A549 (cell line): ENCODE data around the gene ABI3. TPM values are rescaled to one million over a fixed set of nuclear protein-coding genes. Genes with fewer than 3 reads are reported as not detected.

Experiments
- ATAC-seq, 2 experiments: fragments of 200-7000 bp in 1 of 2; fragments of >200 bp in 1 of 2; cut with Nextera tagmentation in 1 of 2; cut with Tn5 transposase in 1 of 2; 3 replicates each; pipeline versions ENCODE4 v1.8.0 to v1.9.1; 2018 to 2020; ENCODE audit warnings: mild to moderate bottlenecking in 1 of 2, moderate library complexity in 1 of 2
- CTCF ChIA-PET: fragments of 300-600 bp; sonication (Branson Sonifier 250); formaldehyde crosslinking; extraction: SDS; loops from one replicate; lab custom pipeline; 2021; ENCODE audit warnings: antibody characterized with exemption, inconsistent platforms; lab: Yijun Ruan, JAX
- POLR2A ChIA-PET: fragments of 350-600 bp; formaldehyde crosslinking; extraction: SDS; loops from one replicate; lab custom pipeline; 2021; ENCODE audit warnings: antibody characterized with exemption, inconsistent platforms; lab: Yijun Ruan, JAX
- DNase-seq, 2 experiments: peaks; one replicate each; pipeline versions ENCODE4 v3.0.0 to v3.0.0-alpha.2; 2011 to 2016; ENCODE audit warnings: low read depth in 1 of 2, low spot score in 1 of 2
- FAIRE-seq: peaks from 2 replicates; lab custom pipeline; 2011; peaks lifted over from hg19 to GRCh38; lab: Jason Lieb, UNC
- H3K27ac ChIP-seq, 2 experiments: fragments of >200 bp; sonication (Bioruptor Twin); formaldehyde crosslinking; 3 replicates each; pipeline ENCODE4 v1.5.1; 2016 to 2017
- H3K4me1 ChIP-seq: fragments of >200 bp; sonication (Bioruptor Twin); formaldehyde crosslinking; 3 replicates; pipeline ENCODE4 v1.6.1; 2016
- H3K4me2 ChIP-seq: fragments of >200 bp; sonication (Bioruptor Twin); formaldehyde crosslinking; 3 replicates; pipeline ENCODE4 v1.6.1; 2016
- H3K4me3 ChIP-seq: fragments of >200 bp; sonication (Bioruptor Twin); formaldehyde crosslinking; 3 replicates; pipeline ENCODE4 v1.5.1; 2016
- H3K9me3 ChIP-seq: fragments of >200 bp; sonication (Bioruptor Twin); formaldehyde crosslinking; 3 replicates; pipeline ENCODE4 v1.6.1; 2016
- BHLHE40 ChIP-seq: IDR thresholded peaks from 2 replicates; pipeline ENCODE4 v1.6.1; 2012; ENCODE audit warnings: low read depth, low read length, inconsistent platforms
- CBX2 ChIP-seq: fragments of 200-600 bp; sonication (generic); IDR thresholded peaks from 2 replicates; pipeline ENCODE4 v1.6.1; 2016; ENCODE audit warnings: low read depth, mild to moderate bottlenecking, borderline replicate concordance
- CEBPB ChIP-seq, 2 experiments: fragments of >200 bp in 1 of 2; sonication (Bioruptor Twin) in 1 of 2; formaldehyde crosslinking in 1 of 2; IDR thresholded peaks; 2 replicates each; pipeline ENCODE4 v1.6.1; 2012 to 2016
- CHD2 ChIP-seq: fragments of 150-350 bp; IDR thresholded peaks from 2 replicates; pipeline ENCODE4 v1.6.1; 2014; ENCODE audit warnings: low read length; ENCODE audit not compliant: partially characterized antibody
- CHD4 ChIP-seq: fragments of 200-600 bp; sonication (generic); IDR thresholded peaks from 2 replicates; pipeline ENCODE4 v1.6.1; 2016; ENCODE audit warnings: antibody characterized with exemption, mild to moderate bottlenecking, borderline replicate concordance
- EHF ChIP-seq: fragments of 250-450 bp; sonication (Bioruptor Pico); IDR thresholded peaks from 2 replicates; pipeline ENCODE4 v1.5.0; 2020; ENCODE audit warnings: mild to moderate bottlenecking
- EHMT2 ChIP-seq: fragments of 200-600 bp; sonication (generic); IDR thresholded peaks from 2 replicates; pipeline ENCODE4 v1.6.1; 2016; ENCODE audit warnings: antibody characterized with exemption, low read depth, mild to moderate bottlenecking, moderate library complexity
- ESRRA ChIP-seq: fragments of 150-350 bp; IDR thresholded peaks from 2 replicates; pipeline ENCODE4 v1.6.1; 2014; ENCODE audit warnings: mild to moderate bottlenecking, low read length, borderline replicate concordance
- FOXS1 ChIP-seq: fragments of 250-450 bp; sonication (Bioruptor Pico); IDR thresholded peaks from 2 replicates; pipeline ENCODE4 v1.5.0; 2020; ENCODE audit warnings: mild to moderate bottlenecking, moderate library complexity
- GATA3 ChIP-seq: IDR thresholded peaks from 2 replicates; pipeline ENCODE4 v1.6.1; 2012; ENCODE audit warnings: borderline replicate concordance
- HDAC2 ChIP-seq: fragments of 200-600 bp; sonication (generic); IDR thresholded peaks from 2 replicates; pipeline ENCODE4 v1.6.1; 2016
- JUN ChIP-seq, 2 experiments: fragments of >200 bp; sonication (Bioruptor Twin); formaldehyde crosslinking; IDR thresholded peaks; 2 replicates in 1 of 2; 3 replicates in 1 of 2; pipeline ENCODE4 v1.6.1; 2016 to 2017
- JUNB ChIP-seq: fragments of >200 bp; sonication (Bioruptor Twin); formaldehyde crosslinking; IDR thresholded peaks from 2 replicates; pipeline ENCODE4 v1.6.1; 2016
- KDM1A ChIP-seq: fragments of 200-600 bp; sonication (generic); IDR thresholded peaks from 2 replicates; pipeline ENCODE4 v1.6.1; 2016; ENCODE audit warnings: low read depth, mild to moderate bottlenecking
- NPAS2 ChIP-seq: fragments of 250-450 bp; sonication (Bioruptor Pico); IDR thresholded peaks from 2 replicates; pipeline ENCODE4 v1.8.0; 2022; ENCODE audit warnings: mild to moderate bottlenecking, moderate library complexity, borderline replicate concordance
- RAD21 ChIP-seq, 2 experiments: fragments of >200 bp in 1 of 2; sonication (Bioruptor Twin) in 1 of 2; formaldehyde crosslinking in 1 of 2; IDR thresholded peaks in 1 of 2; conservative IDR thresholded peaks in 1 of 2; 2 replicates in 1 of 2; 3 replicates in 1 of 2; pipeline ENCODE4 v1.6.1; 2012 to 2018; ENCODE audit warnings: inconsistent platforms in 1 of 2
- RNF2 ChIP-seq: fragments of 200-600 bp; sonication (generic); IDR thresholded peaks from 2 replicates; pipeline ENCODE4 v1.6.1; 2016; ENCODE audit warnings: low read depth, mild to moderate bottlenecking, antibody characterized with exemption, moderate library complexity, borderline replicate concordance
- SMC3 ChIP-seq: fragments of >200 bp; sonication (Bioruptor Twin); formaldehyde crosslinking; IDR thresholded peaks from 3 replicates; pipeline ENCODE4 v1.6.1; 2018; ENCODE audit warnings: inconsistent platforms
- SREBF2 ChIP-seq: fragments of 450-650 bp; IDR thresholded peaks from 2 replicates; pipeline ENCODE4 v1.6.1; 2014; ENCODE audit warnings: mild to moderate bottlenecking, moderate library complexity
- TP53 ChIP-seq: fragments of 250-450 bp; sonication (Bioruptor Pico); IDR thresholded peaks from 2 replicates; pipeline ENCODE4 v1.5.0; 2021; ENCODE audit warnings: mild to moderate bottlenecking, moderate library complexity
- ZNF302 ChIP-seq: fragments of 250-450 bp; sonication (Bioruptor Pico); IDR thresholded peaks from 2 replicates; pipeline ENCODE4 v1.9.0; 2021; ENCODE audit warnings: inconsistent platforms, mild to moderate bottlenecking, moderate library complexity
- WGBS: methylation state at CpG from one replicate; pipeline ENCODE4 v1.1.6; 2017; ENCODE audit errors: missing lambda C conversion rate; 5-methylcytosine and 5-hydroxymethylcytosine counted together
- polyA plus RNA-seq, 4 experiments: library from polyadenylated mRNA; depleted of rRNA in 3 of 4; stranded (reverse); fragments of >200 nt; fragmentation: RNase III in 1 of 4; extraction: RNeasy Plus Mini Kit Qiagen cat#74134 plus additional on column Dnase treatment in 1 of 4; gene quantifications; 2 replicates in 3 of 4; 3 replicates in 1 of 4; pipeline ENCODE4 v1.2.3, GENCODE V29; 2011 to 2017
- TF ChIP-seq, protein P1 (sequence below): fragments of >200 bp; sonication (Bioruptor Twin); formaldehyde crosslinking; IDR thresholded peaks from 3 replicates; pipeline ENCODE4 v1.5.1; 2016
- TF ChIP-seq, protein P2 (sequence below): fragments of 250-450 bp; sonication (Bioruptor Pico); IDR thresholded peaks from 2 replicates; pipeline ENCODE4 v1.5.0; 2020; ENCODE audit warnings: low read depth, mild to moderate bottlenecking, moderate library complexity
- TF ChIP-seq, protein P3 (sequence below): fragments of 250-450 bp; sonication (Bioruptor Pico); IDR thresholded peaks from 2 replicates; pipeline ENCODE4 v1.5.0; 2021; ENCODE audit warnings: mild to moderate bottlenecking, moderate library complexity, borderline replicate concordance
- TF ChIP-seq, protein P4 (sequence below): IDR thresholded peaks from 2 replicates; pipeline ENCODE4 v1.6.1; 2012

The ABI3 gene
- polyA plus RNA-seq, 2 of the 4 experiments (the other 2 are of a cell fraction) = not detected

DNA sequence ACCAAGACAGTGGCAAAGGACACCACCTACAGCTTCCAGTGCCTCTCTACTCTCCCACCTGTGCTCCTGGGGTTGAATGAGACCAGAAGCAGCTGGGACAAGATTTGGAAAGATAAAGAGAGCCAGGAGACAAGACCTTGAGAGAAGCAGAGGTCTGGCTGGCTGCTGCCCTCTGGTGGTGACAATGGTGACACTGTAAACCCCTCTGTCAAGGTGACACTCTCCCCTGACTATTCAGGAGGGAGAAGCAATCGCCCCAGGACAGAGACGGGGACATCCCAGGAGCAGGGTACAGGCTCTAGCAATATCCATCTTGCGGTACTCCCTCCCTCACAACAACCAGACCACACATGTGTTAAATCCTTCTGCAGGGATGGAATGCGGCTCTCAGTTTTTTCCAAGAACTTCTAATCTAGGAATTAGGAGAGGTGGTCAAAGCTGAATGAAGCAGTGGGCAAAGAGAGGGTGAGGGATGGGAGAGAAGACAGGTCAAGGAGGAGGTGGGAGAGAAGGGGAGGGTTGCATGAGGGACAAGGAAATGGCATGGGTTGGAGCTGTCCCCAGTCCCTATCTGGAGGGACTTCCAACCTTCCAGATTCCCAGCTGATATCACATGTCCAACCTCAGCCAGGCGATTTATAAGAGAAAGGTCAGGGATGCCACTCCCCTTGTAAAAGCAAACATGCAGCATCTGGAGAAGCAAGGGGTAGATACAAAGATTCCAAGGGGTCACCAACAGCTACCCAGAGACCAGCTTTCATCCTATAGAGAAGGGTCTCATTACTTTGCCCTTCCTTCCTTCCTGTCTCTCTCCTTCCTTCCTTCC lies 17.1 kb downstream of the ABI3 start:
- CTCF ChIA-PET = interaction anchor here (0.6 to 12.3 kb wide), 92 partner anchors 9 to 1257 kb away, joined by 3 to 224 read pairs (median 4); partner anchors contain the start of genes ABI3, B4GALNT2, CDK5RAP3 and GNGT2
- 0 out of 6 replicates have a peak overlapping the region, but pooled peaks of 1 of the 2 experiments have one; percentile 9 for H3K27ac ChIP-seq
- no peak for FAIRE-seq
- peaks cover 19% of the 10 kb centered on the region for H3K4me1 ChIP-seq
- peak; percentile 62 to 75 for ATAC-seq
- H3K4me3 ChIP-seq = no peak overlapping the region
- 13% methylated on average over 5 of the region's 5 CpGs for WGBS
- peak; percentile 80 to 95 for DNase-seq
- H3K9me3 ChIP-seq = no peaks in the 10 kb centered on the region
- H3K4me2 ChIP-seq = peak overlapping the region; percentile 44; the same call in 2 of the 3 replicates
- TF ChIP-seq, protein P1, sequence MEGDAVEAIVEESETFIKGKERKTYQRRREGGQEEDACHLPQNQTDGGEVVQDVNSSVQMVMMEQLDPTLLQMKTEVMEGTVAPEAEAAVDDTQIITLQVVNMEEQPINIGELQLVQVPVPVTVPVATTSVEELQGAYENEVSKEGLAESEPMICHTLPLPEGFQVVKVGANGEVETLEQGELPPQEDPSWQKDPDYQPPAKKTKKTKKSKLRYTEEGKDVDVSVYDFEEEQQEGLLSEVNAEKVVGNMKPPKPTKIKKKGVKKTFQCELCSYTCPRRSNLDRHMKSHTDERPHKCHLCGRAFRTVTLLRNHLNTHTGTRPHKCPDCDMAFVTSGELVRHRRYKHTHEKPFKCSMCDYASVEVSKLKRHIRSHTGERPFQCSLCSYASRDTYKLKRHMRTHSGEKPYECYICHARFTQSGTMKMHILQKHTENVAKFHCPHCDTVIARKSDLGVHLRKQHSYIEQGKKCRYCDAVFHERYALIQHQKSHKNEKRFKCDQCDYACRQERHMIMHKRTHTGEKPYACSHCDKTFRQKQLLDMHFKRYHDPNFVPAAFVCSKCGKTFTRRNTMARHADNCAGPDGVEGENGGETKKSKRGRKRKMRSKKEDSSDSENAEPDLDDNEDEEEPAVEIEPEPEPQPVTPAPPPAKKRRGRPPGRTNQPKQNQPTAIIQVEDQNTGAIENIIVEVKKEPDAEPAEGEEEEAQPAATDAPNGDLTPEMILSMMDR = peak; percentile 97
- TF ChIP-seq HDAC2 (no peak), SMC3 (peak; percentile 91), JUNB (no peak), ZNF302 (CRISPR knock-in tag) (no peak), EHF (CRISPR knock-in tag) (no peak), RAD21 (conservative IDR thresholded peaks at IDR 0.05 in 1 of 2, IDR thresholded peaks at IDR 0.05 in 1 of 2) (peak; percentile 89), ESRRA (peak; percentile 86), GATA3 (0 out of 2 replicates have a peak, but pooled peaks have one; percentile 11)
- TF ChIP-seq, protein P2, sequence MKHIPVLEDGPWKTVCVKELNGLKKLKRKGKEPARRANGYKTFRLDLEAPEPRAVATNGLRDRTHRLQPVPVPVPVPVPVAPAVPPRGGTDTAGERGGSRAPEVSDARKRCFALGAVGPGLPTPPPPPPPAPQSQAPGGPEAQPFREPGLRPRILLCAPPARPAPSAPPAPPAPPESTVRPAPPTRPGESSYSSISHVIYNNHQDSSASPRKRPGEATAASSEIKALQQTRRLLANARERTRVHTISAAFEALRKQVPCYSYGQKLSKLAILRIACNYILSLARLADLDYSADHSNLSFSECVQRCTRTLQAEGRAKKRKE (CRISPR knock-in tag) = no peak
- TF ChIP-seq, all 56 proteins: peak for 5
- POLR2A ChIA-PET = no interaction called here

DNA sequence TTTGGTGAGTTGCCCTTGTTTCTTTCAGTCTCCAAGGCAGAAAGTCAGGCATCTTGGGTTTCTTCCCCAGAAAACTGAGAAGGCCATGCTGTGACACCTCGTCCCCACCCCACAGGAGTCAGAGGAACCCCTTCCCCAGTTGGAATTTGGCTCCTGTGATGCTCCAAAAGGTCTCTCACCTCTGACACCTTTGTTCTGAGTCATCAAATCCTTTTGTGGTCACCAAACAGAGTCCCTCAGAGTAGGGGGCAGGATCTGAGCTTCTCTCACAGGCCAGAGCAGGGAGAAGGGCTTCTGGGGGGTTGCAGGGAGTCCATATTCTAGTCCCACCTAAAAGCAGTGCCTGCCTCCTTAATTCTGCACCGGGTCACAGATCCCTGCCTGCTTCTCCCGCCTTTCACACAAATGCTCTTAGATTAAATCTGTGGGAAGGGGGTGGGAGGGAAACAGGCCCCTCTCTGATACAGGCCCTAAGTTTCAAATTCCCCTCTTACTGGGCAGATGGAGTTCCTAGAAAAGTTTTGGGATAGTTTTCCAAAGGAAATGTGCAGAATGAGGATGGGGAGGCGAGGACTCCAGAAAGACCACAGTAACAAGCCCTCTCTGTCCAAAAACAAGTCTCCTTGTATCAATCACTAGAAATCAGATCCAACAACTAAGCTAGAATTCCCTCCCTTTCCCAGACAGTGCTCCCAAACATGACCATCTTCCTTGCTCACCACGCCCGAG lies 18.7 kb downstream of the ABI3 start:
- Histone ChIP-seq H3K4me2 (peak overlapping the region; percentile 97), H3K9me3 (no peaks in the 10 kb centered on the region), H3K4me1 (peaks cover 16% of the 10 kb centered on the region), H3K4me3 (no peak overlapping the region), H3K27ac (no peak overlapping the region)
- CTCF ChIA-PET = interaction anchor here (0.7 to 12.3 kb wide), 21 partner anchors 11 to 558 kb away, joined by 3 to 224 read pairs (median 4); partner anchors contain the start of genes ABI3 and GNGT2
- POLR2A ChIA-PET = no interaction called here
- no peak for TF ChIP-seq EHMT2
- TF ChIP-seq, protein P3, sequence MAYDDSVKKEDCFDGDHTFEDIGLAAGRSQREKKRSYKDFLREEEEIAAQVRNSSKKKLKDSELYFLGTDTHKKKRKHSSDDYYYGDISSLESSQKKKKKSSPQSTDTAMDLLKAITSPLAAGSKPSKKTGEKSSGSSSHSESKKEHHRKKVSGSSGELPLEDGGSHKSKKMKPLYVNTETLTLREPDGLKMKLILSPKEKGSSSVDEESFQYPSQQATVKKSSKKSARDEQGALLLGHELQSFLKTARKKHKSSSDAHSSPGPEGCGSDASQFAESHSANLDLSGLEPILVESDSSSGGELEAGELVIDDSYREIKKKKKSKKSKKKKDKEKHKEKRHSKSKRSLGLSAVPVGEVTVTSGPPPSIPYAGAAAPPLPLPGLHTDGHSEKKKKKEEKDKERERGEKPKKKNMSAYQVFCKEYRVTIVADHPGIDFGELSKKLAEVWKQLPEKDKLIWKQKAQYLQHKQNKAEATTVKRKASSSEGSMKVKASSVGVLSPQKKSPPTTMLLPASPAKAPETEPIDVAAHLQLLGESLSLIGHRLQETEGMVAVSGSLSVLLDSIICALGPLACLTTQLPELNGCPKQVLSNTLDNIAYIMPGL (CRISPR knock-in tag) = no peak
- no peak for TF ChIP-seq TP53
- TF ChIP-seq JUN (IDR thresholded peaks at IDR 0.05) = no peak
- TF ChIP-seq FOXS1 (CRISPR knock-in tag) = no peak
- TF ChIP-seq CBX2 = no peak
- no peak for TF ChIP-seq BHLHE40
- TF ChIP-seq SREBF2 = no peak
- no peak for TF ChIP-seq RNF2
- TF ChIP-seq NPAS2 = no peak
- TF ChIP-seq HDAC2 = no peak
- TF ChIP-seq CHD4 = no peak
- TF ChIP-seq CHD2 = no peak
- TF ChIP-seq, protein P2 (CRISPR knock-in tag) = no peak
- TF ChIP-seq, protein P4, sequence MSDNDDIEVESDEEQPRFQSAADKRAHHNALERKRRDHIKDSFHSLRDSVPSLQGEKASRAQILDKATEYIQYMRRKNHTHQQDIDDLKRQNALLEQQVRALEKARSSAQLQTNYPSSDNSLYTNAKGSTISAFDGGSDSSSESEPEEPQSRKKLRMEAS = no peak
- no peak for TF ChIP-seq KDM1A
- no peak for TF ChIP-seq CEBPB (IDR thresholded peaks at IDR 0.05)
- whole genome bisulfite sequencing = 71% methylated on average over 6 of the region's 6 CpGs
- FAIRE-seq (no peak), DNase-seq (no peak), ATAC-seq (no peak)
